Suprapubic skin (tissue), 4 donors: Measurements from ENCODE around the gene APOM. TPM values are rescaled to one million over a fixed set of nuclear protein-coding genes. Genes with fewer than 3 reads are reported as not detected.

Source experiments
- DNase-seq, 2 donors: peaks; one replicate each; pipeline ENCODE4 v3.0.0-alpha.2; 2019; ENCODE audit warnings: low spot score in 2 of 2
- H3K27ac ChIP-seq: fragments of 200-600 bp; sonication (generic); one replicate; pipeline ENCODE4 v1.5.1; 2019
- H3K27me3 ChIP-seq: fragments of 200-600 bp; sonication (generic); one replicate; pipeline ENCODE4 v1.5.1; 2019
- H3K36me3 ChIP-seq: fragments of 200-600 bp; sonication (generic); one replicate; pipeline ENCODE4 v1.5.1; 2019
- H3K4me1 ChIP-seq: fragments of 200-600 bp; sonication (generic); one replicate; pipeline ENCODE4 v1.5.1; 2019
- H3K4me3 ChIP-seq: fragments of 200-600 bp; sonication (generic); one replicate; pipeline ENCODE4 v1.5.1; 2019; ENCODE audit warnings: mild to moderate bottlenecking
- H3K9me3 ChIP-seq: fragments of 200-600 bp; sonication (generic); one replicate; pipeline ENCODE4 v1.5.1; 2019
- CTCF ChIP-seq, 2 donors: fragments of 200-600 bp in 1 of 2; fragments of 450-650 bp in 1 of 2; sonication (generic) in 1 of 2; IDR thresholded peaks; one replicate each; pipeline ENCODE4 v1.5.1; 2016 to 2019; ENCODE audit warnings: antibody characterized with exemption in 2 of 2, mild to moderate bottlenecking in 1 of 2, moderate library complexity in 1 of 2
- EP300 ChIP-seq: sonication (generic); formaldehyde crosslinking; IDR thresholded peaks from one replicate; pipeline ENCODE4 v1.6.1; 2017; ENCODE audit warnings: antibody characterized with exemption
- POLR2A ChIP-seq, 2 donors: fragments of 450-650 bp; IDR thresholded peaks; one replicate each; pipeline ENCODE4 v1.6.1; 2017; ENCODE audit warnings: antibody characterized with exemption in 2 of 2, mild to moderate bottlenecking in 2 of 2, moderate library complexity in 2 of 2
- POLR2AphosphoS5 ChIP-seq, 3 donors: sonication (generic); formaldehyde crosslinking; IDR thresholded peaks; one replicate each; pipeline ENCODE4 v1.6.1; 2017; ENCODE audit warnings: antibody characterized with exemption in 3 of 3
- WGBS: methylation state at CpG from one replicate; pipeline ENCODE4 v1.1.5; 2018; 5-methylcytosine and 5-hydroxymethylcytosine counted together
- total RNA-seq, 4 donors: library from RNA; depleted of rRNA; stranded (reverse); fragments of >200 nt; gene quantifications; one replicate each; pipeline ENCODE4 v1.1.0, GENCODE V29; 2016

The APOM gene
- total RNA-seq, 4 donors from 2014 or later, result 2.8 to 8.3 (median 6.1) TPM

DNA sequence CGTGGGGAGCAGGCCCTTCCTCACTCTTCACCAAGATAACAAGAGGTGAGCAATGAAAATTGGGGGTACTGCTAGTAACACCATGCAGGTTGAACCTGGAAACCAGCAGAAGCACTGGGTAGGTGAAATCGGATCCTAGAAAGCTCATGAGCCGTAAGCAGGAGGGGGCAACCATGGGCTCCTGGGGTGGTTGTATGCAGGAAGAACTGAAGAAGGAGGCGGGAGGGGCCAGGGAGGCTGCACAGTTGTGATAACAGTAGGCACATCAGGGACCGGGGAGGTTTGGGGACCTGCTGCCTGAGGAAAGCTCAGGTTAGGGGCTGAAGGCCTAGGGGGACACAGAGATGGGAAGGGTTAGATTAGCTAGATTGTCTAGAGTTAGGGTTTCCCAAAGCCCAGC is 30.8 kb downstream of the APOM start:
- TF ChIP-seq POLR2A (IDR thresholded peaks at IDR 0.05) (no peak), CTCF (IDR thresholded peaks at IDR 0.05) (no peak), EP300 (no peak), POLR2AphosphoS5 (IDR thresholded peaks at IDR 0.05) (no peak)
- no peak overlapping the region for H3K4me3 ChIP-seq
- 86% methylated on average over 5 of the region's 5 CpGs for WGBS

GRCh38 chr6:31687321-31687720 is 31.6 kb downstream of the APOM start:
- Histone ChIP-seq H3K36me3 (peaks cover 68% of the 10 kb centered on the region), H3K27me3 (no peaks in the 10 kb centered on the region), H3K4me3 (no peak overlapping the region), H3K27ac (no peak overlapping the region), H3K4me1 (peaks cover 6% of the 10 kb centered on the region), H3K9me3 (no peaks in the 10 kb centered on the region)
- no peak for TF ChIP-seq POLR2A (IDR thresholded peaks at IDR 0.05)
- TF ChIP-seq EP300, result no peak
- TF ChIP-seq POLR2AphosphoS5 (IDR thresholded peaks at IDR 0.05), result no peak
- no peak for TF ChIP-seq CTCF (IDR thresholded peaks at IDR 0.05)
- no peak for DNase-seq
- 93% methylated on average over 8 of the region's 8 CpGs for WGBS

More for the DNA sequence above, 30.8 kb downstream of the APOM start:
- DNase-seq, result no peak
- Histone ChIP-seq H3K27me3 (no peaks in the 10 kb centered on the region), H3K27ac (no peak overlapping the region), H3K9me3 (no peaks in the 10 kb centered on the region), H3K4me1 (peaks cover 9% of the 10 kb centered on the region), H3K36me3 (peaks cover 60% of the 10 kb centered on the region)

- no peaks in the 10 kb centered on the region for H3K9me3 ChIP-seq
- H3K36me3 ChIP-seq, result peaks cover 76% of the 10 kb centered on the region
- H3K27ac ChIP-seq, result no peak overlapping the region
- TF ChIP-seq POLR2A (IDR thresholded peaks at IDR 0.05), result no peak
- TF ChIP-seq POLR2AphosphoS5 (IDR thresholded peaks at IDR 0.05), result no peak
- no peak for TF ChIP-seq CTCF (IDR thresholded peaks at IDR 0.05)
- 81% methylated on average over 13 of the region's 14 CpGs for WGBS
- no peak overlapping the region for H3K4me3 ChIP-seq
- H3K4me1 ChIP-seq, result peaks cover 2% of the 10 kb centered on the region
- H3K27me3 ChIP-seq, result no peaks in the 10 kb centered on the region
- DNase-seq, result no peak
Measured at GRCh38 chr6:31687860-31688693, 32.4 kb downstream of the APOM start.

GRCh38 chr6:31689249-31690110 is 33.8 kb downstream of the APOM start:
- DNase-seq, result no peak
- 67% methylated on average over 8 of the region's 11 CpGs for WGBS

More at GRCh38 chr6:31689249-31690110, 33.8 kb downstream of the APOM start:
- Histone ChIP-seq H3K4me3 (no peak overlapping the region), H3K27me3 (no peaks in the 10 kb centered on the region), H3K9me3 (no peaks in the 10 kb centered on the region), H3K27ac (no peak overlapping the region), H3K4me1 (no peaks in the 10 kb centered on the region), H3K36me3 (peaks cover 90% of the 10 kb centered on the region)
- no peak for TF ChIP-seq POLR2AphosphoS5 (IDR thresholded peaks at IDR 0.05)
- TF ChIP-seq EP300, result no peak
- TF ChIP-seq POLR2A (IDR thresholded peaks at IDR 0.05), result no peak
- no peak for TF ChIP-seq CTCF (IDR thresholded peaks at IDR 0.05)
